ENCODE results near the gene IRAK1.

IRAK1 gene

DNA sequence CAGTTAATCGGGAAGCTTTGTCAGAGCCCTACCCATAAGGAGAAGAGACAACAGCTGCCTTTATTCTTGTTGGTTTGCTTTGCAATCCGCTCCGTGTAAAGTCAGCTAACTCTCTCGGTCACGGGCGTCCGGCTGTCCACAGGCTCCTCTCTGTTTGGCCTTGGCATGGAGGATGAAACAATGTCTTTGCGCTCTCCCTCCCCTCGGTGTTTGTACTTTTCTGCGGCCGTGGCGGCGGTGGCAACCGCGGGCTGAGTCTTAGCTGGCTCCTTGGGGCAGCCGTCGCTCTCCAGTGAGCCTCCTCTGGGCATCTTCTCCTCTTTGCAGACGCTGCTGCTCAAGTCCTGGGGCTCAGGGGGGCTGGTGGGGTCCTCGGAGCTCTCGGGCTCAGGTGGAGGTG lies 10.6 kb upstream of the IRAK1 start:
- no peak for TF ChIP-seq CTCF (conservative IDR thresholded peaks at IDR 0.05)

GRCh38 chrX:154029439-154029838 lies 9.7 kb upstream of the IRAK1 start:
- no peak overlapping the region for H3K27ac ChIP-seq
- no peak for TF ChIP-seq CTCF (conservative IDR thresholded peaks at IDR 0.05)

More for the DNA sequence above, 10.6 kb upstream of the IRAK1 start:
- no peak overlapping the region for H3K27ac ChIP-seq

- H3K27ac ChIP-seq = no peak overlapping the region
Observed at GRCh38 chrX:154028502-154029184, 8.9 kb upstream of the IRAK1 start.

GRCh38 chrX:154027986-154028385 lies 8.3 kb upstream of the IRAK1 start:
- no peak overlapping the region for H3K27ac ChIP-seq
- no peak for TF ChIP-seq CTCF (conservative IDR thresholded peaks at IDR 0.05)

More at GRCh38 chrX:154028502-154029184, 8.9 kb upstream of the IRAK1 start:
- TF ChIP-seq CTCF (conservative IDR thresholded peaks at IDR 0.05) = no peak

GRCh38 chrX:154027022-154027402 lies 7.3 kb upstream of the IRAK1 start:
- no peak for TF ChIP-seq CTCF (conservative IDR thresholded peaks at IDR 0.05)
- no peak overlapping the region for H3K27ac ChIP-seq

DNA sequence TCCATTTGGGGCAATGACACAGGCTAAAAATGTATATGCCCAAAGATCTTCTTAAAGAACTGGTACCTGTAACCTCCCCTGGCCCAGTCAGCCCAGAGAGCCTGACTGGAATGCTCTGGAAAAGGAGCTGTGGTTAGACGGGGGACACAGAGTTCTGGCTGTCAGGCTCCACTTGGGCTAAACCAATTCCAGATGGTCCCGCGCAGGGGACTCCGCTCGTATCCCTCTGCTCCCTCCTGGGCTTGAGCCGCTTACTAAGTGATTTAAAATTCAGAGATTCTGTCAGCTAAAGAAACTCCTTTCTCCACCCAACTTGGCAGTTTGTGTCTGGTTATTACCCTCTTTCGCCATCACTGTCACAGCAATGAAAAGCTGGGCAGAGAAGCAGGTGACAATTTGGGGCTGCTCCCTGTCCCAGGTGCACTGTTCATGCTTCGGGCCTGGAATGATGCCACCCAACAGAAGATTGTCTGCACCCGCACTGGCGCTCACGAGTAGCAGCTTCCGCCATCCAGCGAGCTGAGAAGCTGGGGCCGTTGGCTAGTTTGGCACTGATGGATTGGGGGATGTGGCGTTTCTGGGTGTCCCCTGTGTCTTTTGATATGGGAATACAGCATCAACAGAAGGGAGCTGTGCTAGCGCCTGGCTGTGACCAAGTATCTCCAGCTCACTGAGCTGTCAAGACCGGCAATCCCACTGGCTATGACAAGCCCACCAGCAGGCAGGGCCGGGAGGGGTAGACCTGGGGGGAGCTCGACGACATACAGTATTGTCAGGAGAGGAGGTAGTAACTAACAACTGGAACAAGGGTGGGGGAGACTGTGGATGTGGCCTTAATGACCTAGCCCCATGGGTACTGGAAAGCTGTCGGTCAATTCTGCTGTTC lies 6.7 kb upstream of the IRAK1 start:
- no peak for TF ChIP-seq CTCF (conservative IDR thresholded peaks at IDR 0.05)
- H3K27ac ChIP-seq = no peak overlapping the region

DNA sequence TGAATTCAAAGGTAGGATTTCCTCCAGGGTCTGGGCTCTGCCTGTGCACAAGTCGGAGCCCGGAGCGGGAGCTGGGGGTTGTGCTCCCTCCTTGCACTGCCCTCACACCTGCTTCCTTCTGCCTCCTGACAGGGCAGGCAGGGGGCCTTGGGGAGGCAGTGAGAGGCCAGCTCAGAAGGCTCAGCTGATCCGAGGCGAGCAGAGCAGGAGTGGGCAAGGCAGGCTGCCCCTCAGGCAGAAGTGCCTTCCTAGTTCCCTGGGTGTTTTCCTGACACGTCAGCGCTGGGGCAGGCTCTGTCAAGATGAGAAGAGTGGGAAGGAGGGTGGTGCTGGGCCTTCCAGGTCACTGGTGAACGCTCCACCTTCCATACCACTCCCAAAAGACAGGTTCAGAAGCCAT lies 5.5 kb upstream of the IRAK1 start:
- TF ChIP-seq CTCF (conservative IDR thresholded peaks at IDR 0.05) = no peak
- no peak overlapping the region for H3K27ac ChIP-seq
